ENCODE data around the gene TMEM255B. TPM values are rescaled to one million over a fixed set of nuclear protein-coding genes. Genes with fewer than 3 reads are reported as not detected.

The TMEM255B gene
- total and polyA plus RNA-seq, 2 donors (not counting 3 experiments of a cell fraction or from before 2014, with no cell fraction given), result 105 to 121 TPM

DNA sequence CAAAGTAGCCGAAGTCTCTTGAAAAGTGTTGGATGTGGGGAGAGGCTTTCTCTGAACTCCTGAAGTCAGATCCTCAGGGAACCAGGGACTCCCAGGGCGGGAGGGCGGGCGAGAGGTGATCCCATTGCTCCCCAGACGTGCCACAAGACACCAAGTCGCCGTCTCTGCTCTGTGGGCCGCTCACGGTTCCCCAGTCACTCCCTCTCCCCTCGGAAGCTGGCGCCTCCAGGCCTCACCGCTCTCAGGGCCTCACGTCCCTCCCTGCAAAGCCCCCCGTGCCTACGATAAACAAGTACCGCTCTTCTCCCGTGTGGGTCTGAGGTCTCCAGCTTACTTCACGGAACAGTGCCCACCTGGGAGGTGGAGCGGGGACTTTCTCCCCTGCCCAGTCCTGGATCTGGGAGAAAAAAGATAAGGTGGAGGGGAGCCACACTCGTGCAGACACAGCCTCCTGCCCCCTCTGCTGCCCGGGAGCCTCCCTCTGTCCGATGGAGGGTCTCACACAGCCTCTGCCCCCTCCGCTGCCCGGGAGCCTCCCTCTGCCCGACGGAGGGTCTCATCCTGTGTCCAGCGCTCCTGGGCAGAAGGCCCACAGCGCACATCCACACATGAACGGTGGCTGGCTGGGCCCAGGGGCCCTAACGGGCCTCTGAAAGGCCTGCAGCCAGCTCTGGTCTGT, 54.2 kb downstream of the TMEM255B start:
- Histone ChIP-seq H3K9me1 (replicated peaks; ENCODE audit: control insufficient read depth, extremely low read depth, insufficient read depth, low read length) (no peaks in the 10 kb centered on the region), H3K9ac (replicated peaks; ENCODE audit: extremely low read depth, insufficient read depth, low read length) (no peak overlapping the region), H3K9me3 (replicated peaks; ENCODE audit: control insufficient read depth, insufficient read depth, low read length) (peaks cover 2% of the 10 kb centered on the region), H3K36me3 (ENCODE audit: control insufficient read depth in 2 of 2, extremely low read depth in 1 of 2, insufficient read depth in 2 of 2, low read length in 2 of 2) (peaks cover 0 to 3% of the 10 kb centered on the region in 2 experiments), H3K27ac (ENCODE audit: insufficient read depth, low read depth, low read length) (no peak overlapping the region), H3K4me1 (ENCODE audit: control insufficient read depth, extremely low read depth, insufficient read depth, low read length) (peaks cover 6% of the 10 kb centered on the region), H4K20me1 (replicated peaks; ENCODE audit: control insufficient read depth, extremely low read depth, insufficient read depth, low read length) (no peaks in the 10 kb centered on the region), H3K79me2 (ENCODE audit: control insufficient read depth, insufficient read depth, low read length) (no peaks in the 10 kb centered on the region), H3K27me3 (ENCODE audit: control insufficient read depth in 2 of 2, insufficient read depth in 2 of 2, low read length in 2 of 2) (no peaks in the 10 kb centered on the region), H3K4me3 (replicated peaks in 1 of 3; ENCODE audit: insufficient read depth in 1 of 3, low read depth in 1 of 3, low read length in 3 of 3) (no peak overlapping the region), H3K4me2 (ENCODE audit: insufficient read depth, low read length) (no peak overlapping the region), H2AFZ (ENCODE audit: low read depth, low read length) (no peak overlapping the region)
- DNase-seq (ENCODE audit: low read depth, low spot score) (no peak), FAIRE-seq (no peak)
- ChIA-PET CTCF (interaction anchor here (1.0 to 2.3 kb wide), 6 partner anchors 31 to 134 kb away, joined by 3 to 19 read pairs (median 8); no protein-coding TSS in a partner anchor), POLR2A (no interaction called here)
- dilution Hi-C loops (cut with MboI; ENCODE audit: extremely low pct_ligation_motif_present, low sequenced_read_pairs), result no loop called here
- TF ChIP-seq MYC (IDR thresholded peaks at IDR 0.05; ENCODE audit: low read depth, low read length) (no peak), POLR2AphosphoS5 (IDR thresholded peaks at IDR 0.05; ENCODE audit: insufficient read depth, low read depth, low read length) (no peak)
- BruUV-seq (replicated peaks), result no TSS peak
- intact Hi-C loops (cut with micrococcal nuclease), result no loop called here

DNA sequence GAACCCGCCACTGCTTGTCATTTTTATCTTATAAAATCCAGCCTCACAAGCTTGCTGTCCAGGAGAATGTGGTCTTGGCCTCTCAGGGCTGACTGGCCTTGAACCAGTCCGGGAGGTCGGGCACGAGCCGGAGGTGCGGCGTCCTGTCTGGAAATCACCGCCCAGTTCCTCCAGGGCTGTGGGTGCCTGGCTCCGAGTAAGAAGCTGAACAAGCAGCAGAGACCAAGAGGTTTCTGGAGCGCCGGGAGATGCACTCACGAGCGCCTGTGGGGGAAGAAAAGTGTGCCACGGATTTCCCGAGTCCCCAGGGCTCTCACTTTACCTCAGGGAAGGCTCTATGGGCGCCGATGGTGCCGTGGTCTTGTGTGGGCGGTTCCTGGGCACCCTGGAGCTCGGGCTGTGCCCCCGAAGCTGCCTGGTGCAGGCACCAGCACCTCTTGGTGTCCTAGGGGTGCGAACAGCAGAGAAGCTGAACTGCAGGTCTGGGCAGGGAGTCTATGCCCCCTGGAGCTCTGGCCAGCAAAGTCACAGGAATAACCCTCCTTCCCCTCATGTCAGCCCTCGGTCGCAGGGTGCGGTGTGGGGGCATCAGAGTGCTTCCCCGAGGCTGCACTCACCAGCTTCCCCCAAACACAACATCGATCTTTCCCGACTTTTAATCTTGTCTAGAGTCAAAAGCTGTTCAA, 54.9 kb downstream of the TMEM255B start:
- ChIA-PET CTCF (interaction anchor here (0.7 to 2.3 kb wide), 7 partner anchors 9 to 133 kb away, joined by 3 to 19 read pairs (median 8); no protein-coding TSS in a partner anchor), POLR2A (no interaction called here)
- Histone ChIP-seq H3K9me3 (replicated peaks; ENCODE audit: control insufficient read depth, insufficient read depth, low read length) (no peaks in the 10 kb centered on the region), H3K4me3 (replicated peaks in 1 of 3; ENCODE audit: insufficient read depth in 1 of 3, low read depth in 1 of 3, low read length in 3 of 3) (no peak overlapping the region), H3K79me2 (ENCODE audit: control insufficient read depth, insufficient read depth, low read length) (no peaks in the 10 kb centered on the region), H3K27me3 (ENCODE audit: control insufficient read depth in 2 of 2, insufficient read depth in 2 of 2, low read length in 2 of 2) (no peaks in the 10 kb centered on the region), H3K9ac (replicated peaks; ENCODE audit: extremely low read depth, insufficient read depth, low read length) (no peak overlapping the region), H3K27ac (ENCODE audit: insufficient read depth, low read depth, low read length) (no peak overlapping the region), H3K36me3 (ENCODE audit: control insufficient read depth in 2 of 2, extremely low read depth in 1 of 2, insufficient read depth in 2 of 2, low read length in 2 of 2) (peaks cover 0 to 3% of the 10 kb centered on the region in 2 experiments), H3K4me2 (ENCODE audit: insufficient read depth, low read length) (no peak overlapping the region), H3K9me1 (replicated peaks; ENCODE audit: control insufficient read depth, extremely low read depth, insufficient read depth, low read length) (no peaks in the 10 kb centered on the region), H2AFZ (ENCODE audit: low read depth, low read length) (no peak overlapping the region), H3K4me1 (ENCODE audit: control insufficient read depth, extremely low read depth, insufficient read depth, low read length) (peaks cover 6% of the 10 kb centered on the region), H4K20me1 (replicated peaks; ENCODE audit: control insufficient read depth, extremely low read depth, insufficient read depth, low read length) (no peaks in the 10 kb centered on the region)
- dilution Hi-C loops (cut with MboI; ENCODE audit: extremely low pct_ligation_motif_present, low sequenced_read_pairs) (no loop called here), intact Hi-C loops (cut with micrococcal nuclease) (no loop called here)
- peak; percentile 37 for FAIRE-seq
- TF ChIP-seq, protein P1, sequence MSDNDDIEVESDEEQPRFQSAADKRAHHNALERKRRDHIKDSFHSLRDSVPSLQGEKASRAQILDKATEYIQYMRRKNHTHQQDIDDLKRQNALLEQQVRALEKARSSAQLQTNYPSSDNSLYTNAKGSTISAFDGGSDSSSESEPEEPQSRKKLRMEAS (IDR thresholded peaks at IDR 0.05; ENCODE audit: insufficient read depth, insufficient read length), result no peak
- TF ChIP-seq FOS (IDR thresholded peaks at IDR 0.05; ENCODE audit: borderline replicate concordance, insufficient read depth, low read length), result no peak
- TF ChIP-seq EZH2 (IDR thresholded peaks at IDR 0.05; ENCODE audit: borderline replicate concordance, low read depth, low read length, severe bottlenecking), result no peak
- BruUV-seq (replicated peaks), result no TSS peak
- DNase-seq (ENCODE audit: low read depth, low spot score), result peak; percentile 25
